HCT116 (cell line): ENCODE measurements around the gene TBC1D2B. TPM values are rescaled to one million over a fixed set of nuclear protein-coding genes. Genes with fewer than 3 reads are reported as not detected.

Source experiments
- ATAC-seq: fragments of 200-7000 bp; cut with Tn5 transposase; 2 replicates; pipeline ENCODE4 v1.9.1; 2020; ENCODE audit warnings: mild to moderate bottlenecking, moderate library complexity
- BruUV-seq: library from RNA; stranded (reverse); fragments of 400-500 nt; replicated peaks from 2 replicates; lab custom pipeline; 2021; lab: Mats Ljungman, UMichigan
- CTCF ChIA-PET: fragments of 300-600 bp; sonication (Branson Sonifier 250); formaldehyde crosslinking; loops from one replicate; lab custom pipeline; 2021; ENCODE audit warnings: antibody characterized with exemption; lab: Charles Lee
- POLR2A ChIA-PET: fragments of 300-600, 350-600 bp; sonication (Branson Sonifier 250); formaldehyde crosslinking; loops from one replicate; lab custom pipeline; 2021; ENCODE audit warnings: antibody characterized with exemption; lab: Charles Lee
- RAD21 ChIA-PET, 2 experiments: fragments of 300-600 bp; sonication (Branson Sonifier 250); formaldehyde crosslinking; loops; one replicate each; lab custom pipeline; 2023; ENCODE audit warnings: low total read pairs in 2 of 2; ENCODE audit not compliant: uncharacterized antibody in 2 of 2, unreplicated experiment in 2 of 2, low non-redundant PET in 1 of 2; lab: Charles Lee
- DNase-seq: peaks from one replicate; pipeline ENCODE4 v3.0.0-alpha.2; 2010; ENCODE audit warnings: low read depth, low spot score
- H2AFZ ChIP-seq: fragments of 200-600 bp; shearing (Covaris generic), sonication (generic); 2 replicates; pipeline ENCODE4 v1.6.1; 2017; ENCODE audit warnings: low read depth, mixed run types, mixed read lengths, antibody characterized with exemption, low read length; ENCODE audit not compliant: poor library complexity, severe bottlenecking
- H3K27ac ChIP-seq: 2 replicates; pipeline ENCODE4 v1.5.1; 2012; ENCODE audit warnings: low read depth, low read length
- H3K27me3 ChIP-seq: fragments of 200-600 bp; sonication (generic); 2 replicates; pipeline ENCODE4 v1.6.1; 2016; ENCODE audit warnings: mixed run types, low read length, mixed read lengths; ENCODE audit not compliant: insufficient read depth
- H3K36me3 ChIP-seq, 2 experiments: fragments of 200-500 bp in 1 of 2; fragments of 200-600 bp in 1 of 2; sonication (Bioruptor generic) in 1 of 2; sonication (generic) in 1 of 2; 2 replicates each; pipeline versions ENCODE4 v1.5.1 to v1.6.1; 2014 to 2016; ENCODE audit warnings: low read length in 2 of 2, inconsistent platforms in 1 of 2, mixed read lengths in 1 of 2, mixed run types in 1 of 2; ENCODE audit not compliant: insufficient read depth in 2 of 2, control insufficient read depth in 1 of 2
- H3K4me1 ChIP-seq, 2 experiments: fragments of 200-600 bp in 1 of 2; sonication (generic) in 1 of 2; 2 replicates each; pipeline versions ENCODE4 v1.5.1 to v1.6.1; 2012 to 2017; ENCODE audit warnings: low read length in 2 of 2, inconsistent platforms in 1 of 2, mild to moderate bottlenecking in 1 of 2, mixed read lengths in 1 of 2, mixed run types in 1 of 2, moderate library complexity in 1 of 2; ENCODE audit not compliant: insufficient read depth in 2 of 2, control insufficient read depth in 1 of 2
- H3K4me2 ChIP-seq: fragments of 200-600 bp; sonication (generic); 2 replicates; pipeline ENCODE4 v1.6.1; 2017; ENCODE audit warnings: mixed run types, low read length, mixed read lengths
- H3K4me3 ChIP-seq, 2 experiments: fragments of 200-600 bp in 1 of 2; sonication (generic) in 1 of 2; replicated peaks in 1 of 2; 2 replicates each; pipeline ENCODE4 v1.5.1; 2011 to 2016; ENCODE audit warnings: low read length in 2 of 2, control low read depth in 1 of 2, low read depth in 1 of 2, mild to moderate bottlenecking in 1 of 2, mixed read lengths in 1 of 2, mixed run types in 1 of 2
- H3K79me2 ChIP-seq: fragments of 200-600 bp; sonication (generic); 2 replicates; pipeline ENCODE4 v1.6.1; 2017; ENCODE audit warnings: mild to moderate bottlenecking, mixed run types, low read length, moderate library complexity, mixed read lengths; ENCODE audit not compliant: insufficient read depth
- H3K9ac ChIP-seq: fragments of 200-600 bp; sonication (generic); 2 replicates; pipeline ENCODE4 v1.6.1; 2016; ENCODE audit warnings: low read length, mixed read lengths
- H3K9me2 ChIP-seq: fragments of 200-600 bp; sonication (generic), shearing (Covaris generic); 2 replicates; pipeline ENCODE4 v1.6.1; 2017; ENCODE audit warnings: mixed run types, mild to moderate bottlenecking, moderate library complexity; ENCODE audit not compliant: insufficient read depth
- H3K9me3 ChIP-seq, 2 experiments: fragments of 200-500 bp in 1 of 2; fragments of 200-600 bp in 1 of 2; sonication (Bioruptor generic) in 1 of 2; sonication (generic) in 1 of 2; 2 replicates each; pipeline ENCODE4 v1.6.1; 2014 to 2017; ENCODE audit warnings: low read length in 2 of 2, mixed read lengths in 2 of 2, inconsistent platforms in 1 of 2, low read depth in 1 of 2, mild to moderate bottlenecking in 1 of 2, mixed run types in 1 of 2, moderate library complexity in 1 of 2; ENCODE audit not compliant: control insufficient read depth in 1 of 2, insufficient read depth in 1 of 2
- H4K20me1 ChIP-seq: fragments of 200-600 bp; sonication (generic), shearing (Covaris generic); 2 replicates; pipeline ENCODE4 v1.6.1; 2017; ENCODE audit warnings: mixed run types, mild to moderate bottlenecking, moderate library complexity; ENCODE audit not compliant: insufficient read depth
- CBX3 ChIP-seq: IDR thresholded peaks from 2 replicates; pipeline ENCODE4 v1.6.1; 2012; ENCODE audit warnings: low read depth
- ELF1 ChIP-seq: IDR thresholded peaks from 2 replicates; pipeline ENCODE4 v1.6.1; 2012; ENCODE audit warnings: low read depth, borderline replicate concordance
- EZH2 ChIP-seq: fragments of 200-600 bp; sonication (generic); IDR thresholded peaks from 2 replicates; pipeline ENCODE4 v1.6.1; 2017; ENCODE audit warnings: antibody characterized with exemption, mixed run types
- POLR2A ChIP-seq: IDR thresholded peaks from 2 replicates; pipeline ENCODE4 v1.7.0; 2011; ENCODE audit warnings: borderline replicate concordance; ENCODE audit not compliant: insufficient read depth, insufficient read length; ENCODE audit errors: extremely low read depth
- SIN3A ChIP-seq: IDR thresholded peaks from 2 replicates; pipeline ENCODE4 v1.6.1; 2012; ENCODE audit warnings: low read depth
- SP1 ChIP-seq: IDR thresholded peaks from 2 replicates; pipeline ENCODE4 v1.6.1; 2012; ENCODE audit warnings: low read depth
- YY1 ChIP-seq: IDR thresholded peaks from 2 replicates; pipeline ENCODE4 v1.6.1; 2011; ENCODE audit warnings: low read length, low read depth, moderate library complexity, mild to moderate bottlenecking; ENCODE audit not compliant: insufficient replicate concordance; ENCODE audit errors: extremely low read depth
- ZBTB33 ChIP-seq: IDR thresholded peaks from 2 replicates; pipeline ENCODE4 v1.6.1; 2011; ENCODE audit warnings: mild to moderate bottlenecking, low read length, moderate library complexity; ENCODE audit not compliant: insufficient replicate concordance; ENCODE audit errors: extremely low read depth
- ZFX ChIP-seq: fragments of 450-650 bp; IDR thresholded peaks from 2 replicates; pipeline ENCODE4 v1.6.1; 2017
- ZNF274 ChIP-seq: fragments of 200-500 bp; sonication (Bioruptor generic); IDR thresholded peaks from 2 replicates; pipeline ENCODE4 v1.6.1; 2014; ENCODE audit warnings: mild to moderate bottlenecking, low read depth, low read length, inconsistent platforms
- intact Hi-C: fragments of 100-400 bp; cut with micrococcal nuclease; formaldehyde crosslinking; loops from 2 replicates; pipeline ENCODE4 v1.10.0; 2022
- total RNA-seq: library from RNA; stranded (reverse); gene quantifications from one replicate; pipeline ENCODE4 v1.2.1, GENCODE V29; 2021; ENCODE audit not compliant: unreplicated experiment

TBC1D2B gene
- total RNA-seq, 1 experiment from 2014 or later: 16.6 TPM

GRCh38 chr15:78038585-78039247, 38.8 kb downstream of the TBC1D2B start:
- H4K20me1 ChIP-seq: no peaks in the 10 kb centered on the region
- CTCF ChIA-PET: no interaction called here

More at GRCh38 chr15:78038585-78039247, 38.8 kb downstream of the TBC1D2B start:
- ATAC-seq: no peak
- TF ChIP-seq ZBTB33 (no peak), CBX3 (no peak), YY1 (no peak), POLR2A (no peak), ZFX (no peak), EZH2 (no peak), ELF1 (no peak), SP1 (no peak), ZNF274 (no peak), SIN3A (no peak)
- intact Hi-C loops: no loop called here
- DNase-seq: no peak
- BruUV-seq: no TSS peak
- H3K27me3 ChIP-seq: no peaks in the 10 kb centered on the region
- H3K4me2 ChIP-seq: no peak overlapping the region
- no peaks in the 10 kb centered on the region for H3K79me2 ChIP-seq
- no peak overlapping the region for H2AFZ ChIP-seq
- ChIA-PET POLR2A (no interaction called here), RAD21 (interaction anchor here in 1 of 2 experiments (0.6 kb wide), 1 partner anchor 645 kb away, joined by 3 read pairs; no protein-coding TSS in a partner anchor)
- H3K4me1 ChIP-seq: no peaks in the 10 kb centered on the region
- H3K36me3 ChIP-seq: no peaks in the 10 kb centered on the region; a peak in 1 of 4 replicates
- no peaks in the 10 kb centered on the region for H3K9me3 ChIP-seq
- H3K27ac ChIP-seq: no peak overlapping the region
- H3K9ac ChIP-seq: no peak overlapping the region
- H3K4me3 ChIP-seq: no peak overlapping the region
- no peaks in the 10 kb centered on the region for H3K9me2 ChIP-seq
